ENCODE results near the gene ARRDC3.
"Not testable (repeated sequence)": the region's sequence is repeated elsewhere in the genome, so short reads cannot be mapped to it uniquely, and the experiment has no call there.

ARRDC3 gene

GRCh38 chr5:91343916-91344315, 39.2 kb downstream of the ARRDC3 start:
- H3K27ac ChIP-seq (ENCODE audit: poor library complexity, severe bottlenecking) = no peak overlapping the region
- DNase-seq (ENCODE audit: low spot score) (no peak), ATAC-seq (ENCODE audit: low read depth) (no peak)
- H3K36me3 ChIP-seq (ENCODE audit: low read depth) = no peaks in the 10 kb centered on the region
- H3K4me1 ChIP-seq (ENCODE audit: insufficient read depth, poor library complexity, severe bottlenecking) = peaks cover 3% of the 10 kb centered on the region
- no peaks in the 10 kb centered on the region for H3K9me3 ChIP-seq (ENCODE audit: severe bottlenecking)
- H3K4me3 ChIP-seq (ENCODE audit: severe bottlenecking) = no peak overlapping the region
- no peak for TF ChIP-seq CTCF (IDR thresholded peaks at IDR 0.05; ENCODE audit: poor library complexity, severe bottlenecking)
- H3K27me3 ChIP-seq (ENCODE audit: insufficient read depth, poor library complexity, severe bottlenecking) = no peaks in the 10 kb centered on the region

DNA sequence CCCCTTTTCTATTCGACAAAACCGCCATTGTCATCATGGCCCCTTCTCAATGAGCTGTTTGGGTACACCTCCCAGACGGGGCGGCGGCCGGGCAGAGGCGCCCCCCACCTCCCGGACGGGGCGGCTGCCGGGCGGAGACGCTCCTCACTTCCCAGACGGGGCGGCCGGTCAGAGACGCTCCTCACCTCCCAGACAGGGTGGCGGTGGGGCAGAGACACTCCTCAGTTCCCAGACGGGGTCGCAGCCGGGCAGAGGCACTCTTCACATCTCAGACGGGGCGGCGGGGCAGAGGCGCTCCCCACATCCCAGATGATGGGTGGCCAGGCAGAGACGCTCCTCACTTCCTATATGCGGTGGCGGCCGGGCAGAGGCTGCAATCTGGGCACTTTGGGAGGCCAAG, 40.2 kb downstream of the ARRDC3 start:
- not testable (repeated sequence) for H3K4me3 ChIP-seq (ENCODE audit: severe bottlenecking); ATAC-seq (ENCODE audit: low read depth); H3K9me3 ChIP-seq (ENCODE audit: severe bottlenecking); H3K36me3 ChIP-seq (ENCODE audit: low read depth); DNase-seq (ENCODE audit: low spot score); H3K27me3 ChIP-seq (ENCODE audit: insufficient read depth, poor library complexity, severe bottlenecking); H3K4me1 ChIP-seq (ENCODE audit: insufficient read depth, poor library complexity, severe bottlenecking); H3K27ac ChIP-seq (ENCODE audit: poor library complexity, severe bottlenecking)

DNA sequence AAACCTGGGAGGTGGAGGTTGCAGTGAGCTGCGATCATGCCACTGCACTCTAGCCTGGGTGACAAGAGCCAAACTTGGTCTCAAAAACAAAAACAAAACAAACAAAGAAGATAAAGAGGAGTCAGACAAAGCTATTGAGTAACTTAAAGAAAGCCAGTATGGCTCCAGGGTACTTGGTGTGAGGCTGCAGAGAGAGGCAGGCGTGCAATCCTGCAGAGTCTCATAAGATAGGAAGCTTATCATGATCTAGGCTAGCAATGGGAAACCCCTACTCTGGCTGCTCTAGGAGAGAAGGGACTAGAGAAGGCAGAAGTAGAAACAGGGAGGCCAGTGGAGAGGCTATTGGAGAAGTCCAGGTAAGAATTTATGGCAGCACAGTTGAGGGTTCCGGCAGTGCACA, 42.0 kb downstream of the ARRDC3 start:
- H3K4me1 ChIP-seq (ENCODE audit: insufficient read depth, poor library complexity, severe bottlenecking) = peaks cover 3% of the 10 kb centered on the region
- DNase-seq (ENCODE audit: low spot score) = no peak
- ATAC-seq (ENCODE audit: low read depth) = no peak
- no peak overlapping the region for H3K27ac ChIP-seq (ENCODE audit: poor library complexity, severe bottlenecking)
- no peaks in the 10 kb centered on the region for H3K9me3 ChIP-seq (ENCODE audit: severe bottlenecking)
- no peak for TF ChIP-seq CTCF (IDR thresholded peaks at IDR 0.05; ENCODE audit: poor library complexity, severe bottlenecking)
- H3K36me3 ChIP-seq (ENCODE audit: low read depth) = no peaks in the 10 kb centered on the region
- H3K27me3 ChIP-seq (ENCODE audit: insufficient read depth, poor library complexity, severe bottlenecking) = no peaks in the 10 kb centered on the region
- no peak overlapping the region for H3K4me3 ChIP-seq (ENCODE audit: severe bottlenecking)

- Histone ChIP-seq H3K27me3 (ENCODE audit: insufficient read depth, poor library complexity, severe bottlenecking) (no peaks in the 10 kb centered on the region), H3K9me3 (ENCODE audit: severe bottlenecking) (no peaks in the 10 kb centered on the region), H3K27ac (ENCODE audit: poor library complexity, severe bottlenecking) (no peak overlapping the region), H3K36me3 (ENCODE audit: low read depth) (no peaks in the 10 kb centered on the region), H3K4me1 (ENCODE audit: insufficient read depth, poor library complexity, severe bottlenecking) (peaks cover 3% of the 10 kb centered on the region), H3K4me3 (ENCODE audit: severe bottlenecking) (no peak overlapping the region)
- ATAC-seq (ENCODE audit: low read depth) = no peak
- no peak for DNase-seq (ENCODE audit: low spot score)
- no peak for TF ChIP-seq CTCF (IDR thresholded peaks at IDR 0.05; ENCODE audit: poor library complexity, severe bottlenecking)
Observed at GRCh38 chr5:91340532-91340931, 42.6 kb downstream of the ARRDC3 start.

DNA sequence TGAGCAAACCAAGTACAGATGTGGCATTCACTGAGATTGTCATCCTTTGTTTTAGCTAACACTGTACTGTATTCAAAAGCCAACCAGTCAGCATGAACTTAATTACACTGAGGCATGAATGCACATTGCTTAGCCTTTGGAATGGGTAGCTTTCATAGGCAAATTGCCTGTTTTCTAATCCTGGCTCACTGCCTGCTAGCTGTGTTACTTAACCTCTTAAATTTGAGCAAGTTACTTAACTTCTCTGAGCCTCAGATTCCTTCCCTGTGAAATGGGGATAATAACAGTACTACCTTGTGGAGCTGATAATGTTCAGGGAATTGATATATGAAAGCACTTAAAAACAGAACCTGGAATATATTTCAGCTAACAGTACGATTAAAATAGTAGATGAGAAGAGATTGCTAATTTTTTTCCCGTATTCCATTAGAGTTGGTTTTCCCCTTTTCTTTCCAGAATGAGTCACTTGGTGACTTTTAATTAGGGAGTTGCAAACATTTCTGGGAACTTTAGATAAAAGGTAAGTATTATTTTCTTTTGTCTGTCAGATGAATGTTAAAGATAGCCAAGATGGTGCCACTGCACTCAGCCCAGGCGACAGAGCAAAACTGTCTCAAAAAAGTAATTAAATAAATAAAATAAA, 43.9 kb downstream of the ARRDC3 start:
- no peaks in the 10 kb centered on the region for H3K9me3 ChIP-seq (ENCODE audit: severe bottlenecking)
- no peaks in the 10 kb centered on the region for H3K27me3 ChIP-seq (ENCODE audit: insufficient read depth, poor library complexity, severe bottlenecking)
- no peaks in the 10 kb centered on the region for H3K36me3 ChIP-seq (ENCODE audit: low read depth)
- H3K27ac ChIP-seq (ENCODE audit: poor library complexity, severe bottlenecking) = no peak overlapping the region
- no peak overlapping the region for H3K4me3 ChIP-seq (ENCODE audit: severe bottlenecking)
- no peak for DNase-seq (ENCODE audit: low spot score)
- peaks cover 3% of the 10 kb centered on the region for H3K4me1 ChIP-seq (ENCODE audit: insufficient read depth, poor library complexity, severe bottlenecking)
- ATAC-seq (ENCODE audit: low read depth) = no peak
- TF ChIP-seq CTCF (IDR thresholded peaks at IDR 0.05; ENCODE audit: poor library complexity, severe bottlenecking) = no peak
